Mesothelial cell of epicardium (in vitro differentiated cells): ENCODE measurements around the gene WFDC12. TPM values are rescaled to one million over a fixed set of nuclear protein-coding genes. Genes with fewer than 3 reads are reported as not detected.

Experiments
- DNase-seq, 2 experiments: peaks; one replicate each; pipeline ENCODE4 v3.0.0; 2021; ENCODE audit warnings: low spot score in 2 of 2; ENCODE audit not compliant: unreplicated experiment in 2 of 2
- H3K27ac Mint-ChIP-seq: 2 replicates; pipeline ENCODE4 v1.8.0; 2021; ENCODE audit warnings: mixed read lengths
- H3K27me3 Mint-ChIP-seq: 2 replicates; pipeline ENCODE4 v1.8.0; 2021; ENCODE audit warnings: low read depth, mixed read lengths
- H3K36me3 Mint-ChIP-seq: 2 replicates; pipeline ENCODE4 v1.8.0; 2021; ENCODE audit warnings: mixed read lengths
- H3K4me1 Mint-ChIP-seq: 2 replicates; pipeline ENCODE4 v1.8.0; 2021; ENCODE audit warnings: mixed read lengths
- H3K4me3 Mint-ChIP-seq: 2 replicates; pipeline ENCODE4 v1.8.0; 2021; ENCODE audit warnings: mild to moderate bottlenecking, moderate library complexity, mixed read lengths
- H3K9me3 Mint-ChIP-seq: 2 replicates; pipeline ENCODE4 v1.8.0; 2021; ENCODE audit warnings: mixed read lengths
- total RNA-seq: library from RNA; stranded (reverse); gene quantifications from 3 replicates; pipeline ENCODE4 v1.2.1, GENCODE V29; 2021
- TF ChIP-seq, protein P1 (sequence below): fragments of 200-600 bp; sonication (generic); IDR thresholded peaks from one replicate; pipeline ENCODE4 v1.5.0; 2021; ENCODE audit warnings: antibody characterized with exemption; ENCODE audit not compliant: unreplicated experiment

The WFDC12 gene
- total RNA-seq, 1 donor from 2014 or later: not detected

DNA sequence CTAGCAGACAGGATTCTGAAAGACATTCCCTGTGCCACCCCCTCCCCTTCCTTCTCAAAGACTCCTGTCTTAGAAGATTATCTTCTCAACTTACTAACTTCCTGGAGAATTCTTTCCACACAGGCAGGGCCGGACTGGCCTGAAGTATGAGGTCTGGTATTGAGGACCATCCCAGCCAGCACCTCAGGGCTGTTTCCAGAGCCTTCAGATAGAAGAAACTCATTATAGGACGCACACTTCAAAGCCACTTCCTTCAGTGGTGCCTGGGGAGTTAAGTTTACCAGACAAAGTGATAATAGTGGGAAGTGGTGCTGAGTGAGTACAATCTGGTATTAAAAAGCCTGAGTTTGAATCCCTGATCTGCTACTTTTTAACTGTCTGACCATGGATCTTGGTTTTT is 39.0 kb downstream of the WFDC12 start:
- H3K27me3 Mint-ChIP-seq: no peaks in the 10 kb centered on the region
- DNase-seq: no peak
- TF ChIP-seq, protein P1, sequence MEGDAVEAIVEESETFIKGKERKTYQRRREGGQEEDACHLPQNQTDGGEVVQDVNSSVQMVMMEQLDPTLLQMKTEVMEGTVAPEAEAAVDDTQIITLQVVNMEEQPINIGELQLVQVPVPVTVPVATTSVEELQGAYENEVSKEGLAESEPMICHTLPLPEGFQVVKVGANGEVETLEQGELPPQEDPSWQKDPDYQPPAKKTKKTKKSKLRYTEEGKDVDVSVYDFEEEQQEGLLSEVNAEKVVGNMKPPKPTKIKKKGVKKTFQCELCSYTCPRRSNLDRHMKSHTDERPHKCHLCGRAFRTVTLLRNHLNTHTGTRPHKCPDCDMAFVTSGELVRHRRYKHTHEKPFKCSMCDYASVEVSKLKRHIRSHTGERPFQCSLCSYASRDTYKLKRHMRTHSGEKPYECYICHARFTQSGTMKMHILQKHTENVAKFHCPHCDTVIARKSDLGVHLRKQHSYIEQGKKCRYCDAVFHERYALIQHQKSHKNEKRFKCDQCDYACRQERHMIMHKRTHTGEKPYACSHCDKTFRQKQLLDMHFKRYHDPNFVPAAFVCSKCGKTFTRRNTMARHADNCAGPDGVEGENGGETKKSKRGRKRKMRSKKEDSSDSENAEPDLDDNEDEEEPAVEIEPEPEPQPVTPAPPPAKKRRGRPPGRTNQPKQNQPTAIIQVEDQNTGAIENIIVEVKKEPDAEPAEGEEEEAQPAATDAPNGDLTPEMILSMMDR: no peak
- H3K4me3 Mint-ChIP-seq: no peak overlapping the region
- peaks cover 35% of the 10 kb centered on the region for H3K9me3 Mint-ChIP-seq
- H3K36me3 Mint-ChIP-seq: peaks cover 33% of the 10 kb centered on the region
- H3K4me1 Mint-ChIP-seq: peaks cover 6% of the 10 kb centered on the region
- no peak overlapping the region for H3K27ac Mint-ChIP-seq

DNA sequence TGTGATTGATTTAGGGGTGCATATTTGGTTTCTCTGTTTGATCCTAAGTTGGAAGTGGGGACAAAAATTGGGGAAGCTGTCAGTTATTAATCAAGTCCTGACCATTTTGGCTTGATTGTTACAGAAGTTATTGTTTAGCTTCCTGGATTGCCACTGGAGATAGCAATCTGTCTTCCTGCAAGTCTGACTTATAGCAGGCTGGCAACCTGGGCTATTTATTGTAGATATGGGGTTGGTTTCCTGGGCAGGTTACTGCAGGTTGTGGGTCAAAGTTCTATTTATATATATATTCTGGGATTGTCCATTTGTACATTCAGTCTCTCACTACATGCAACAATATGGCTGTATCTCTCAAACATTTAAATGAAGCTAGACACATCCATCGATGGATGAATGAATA is 41.1 kb downstream of the WFDC12 start:
- H3K4me1 Mint-ChIP-seq: peaks cover 6% of the 10 kb centered on the region
- H3K9me3 Mint-ChIP-seq: peaks cover 35% of the 10 kb centered on the region
- no peak for DNase-seq
- no peak overlapping the region for H3K27ac Mint-ChIP-seq
- peaks cover 38% of the 10 kb centered on the region for H3K36me3 Mint-ChIP-seq
- no peak overlapping the region for H3K4me3 Mint-ChIP-seq
- H3K27me3 Mint-ChIP-seq: no peaks in the 10 kb centered on the region
- TF ChIP-seq, protein P1: no peak

DNA sequence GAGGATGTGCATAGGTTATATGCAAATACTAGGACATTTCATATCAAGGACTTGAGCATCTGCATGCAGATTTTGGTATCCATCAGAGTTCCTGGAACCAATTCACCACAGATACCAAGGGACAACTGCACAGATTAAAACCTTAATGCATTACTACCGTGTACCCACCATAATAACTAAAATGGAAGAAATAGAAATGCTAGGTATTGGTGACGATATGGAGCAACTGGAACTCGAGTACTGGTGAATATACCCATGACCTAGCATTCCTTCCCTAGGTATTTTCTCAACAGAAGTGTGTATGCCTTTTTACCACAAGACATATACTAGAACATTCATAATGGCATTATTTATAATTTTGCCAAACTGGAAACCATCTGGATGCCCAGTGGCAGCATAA is 41.8 kb downstream of the WFDC12 start:
- no peak overlapping the region for H3K27ac Mint-ChIP-seq
- peaks cover 35% of the 10 kb centered on the region for H3K9me3 Mint-ChIP-seq
- peaks cover 38% of the 10 kb centered on the region for H3K36me3 Mint-ChIP-seq
- DNase-seq: no peak
- TF ChIP-seq, protein P1: no peak
- no peaks in the 10 kb centered on the region for H3K4me1 Mint-ChIP-seq
- no peak overlapping the region for H3K4me3 Mint-ChIP-seq
- no peaks in the 10 kb centered on the region for H3K27me3 Mint-ChIP-seq

DNA sequence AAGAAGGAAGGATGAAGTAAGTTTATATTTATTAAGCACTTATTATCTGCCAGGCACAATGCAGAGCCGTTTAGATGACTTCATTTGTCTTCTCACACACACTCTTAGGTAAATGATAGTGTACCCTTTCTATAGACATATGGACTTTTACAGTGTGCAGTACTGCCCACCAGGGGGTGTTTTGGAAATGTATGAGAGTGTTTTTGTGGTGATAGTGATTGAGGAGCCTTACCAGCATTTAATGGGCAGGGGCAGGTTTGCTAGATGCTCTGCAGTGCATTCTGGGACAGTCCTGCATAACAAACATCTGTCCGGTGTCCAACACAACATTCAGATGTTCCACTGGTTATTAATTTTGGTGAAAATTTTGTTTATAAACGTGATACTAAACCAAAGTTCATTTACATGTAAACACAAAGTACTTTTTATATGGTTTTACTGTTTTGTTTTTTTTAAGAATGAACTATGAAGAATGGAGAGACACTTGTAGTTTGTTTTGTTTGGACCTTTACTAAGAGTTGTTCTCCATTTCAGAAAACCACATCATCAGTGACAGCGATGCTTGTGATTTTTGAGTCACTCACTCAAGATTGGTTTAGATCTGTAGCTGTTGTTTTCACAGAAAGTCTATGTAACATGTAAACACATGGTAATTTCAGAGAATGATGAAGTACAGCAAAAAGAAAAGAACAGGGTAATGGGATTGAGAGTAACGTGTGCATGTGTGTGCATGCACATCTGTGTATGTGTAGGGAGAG is 43.2 kb downstream of the WFDC12 start:
- Mint-ChIP-seq H3K9me3 (peaks cover 29% of the 10 kb centered on the region), H3K36me3 (peaks cover 42% of the 10 kb centered on the region), H3K27me3 (no peaks in the 10 kb centered on the region), H3K4me1 (no peaks in the 10 kb centered on the region), H3K4me3 (no peak overlapping the region), H3K27ac (no peak overlapping the region)
- no peak for DNase-seq
- TF ChIP-seq, protein P1: no peak

DNA sequence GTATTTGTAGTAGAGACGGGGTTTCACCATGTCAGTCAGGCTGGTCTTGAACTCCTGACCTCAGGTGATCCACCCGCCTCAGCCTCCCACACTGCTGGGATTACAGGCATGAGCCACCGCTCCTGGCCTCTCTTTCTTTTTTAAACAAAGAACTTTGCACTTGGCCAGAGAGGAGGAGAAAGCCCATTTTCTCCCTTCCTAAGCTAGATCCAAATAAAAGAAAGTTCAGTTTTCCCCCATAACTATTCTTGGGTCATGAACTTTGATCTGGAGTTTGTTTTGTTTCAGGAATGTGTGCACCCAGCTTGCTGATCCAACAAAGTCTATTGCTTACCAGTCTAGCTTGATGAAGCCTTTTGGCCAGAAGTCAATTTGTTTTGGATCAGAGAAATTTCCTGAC is 46.7 kb downstream of the WFDC12 start:
- no peaks in the 10 kb centered on the region for H3K4me1 Mint-ChIP-seq
- H3K27me3 Mint-ChIP-seq: no peaks in the 10 kb centered on the region
- H3K27ac Mint-ChIP-seq: no peak overlapping the region
- H3K4me3 Mint-ChIP-seq: no peak overlapping the region
- no peak for DNase-seq
- H3K9me3 Mint-ChIP-seq: peaks cover 8% of the 10 kb centered on the region
- peaks cover 36% of the 10 kb centered on the region for H3K36me3 Mint-ChIP-seq
- TF ChIP-seq, protein P1: no peak

Other genes with a start within 250 kb of the WFDC12 start
- gene YWHAB, start 238.8 kb downstream of the WFDC12 start, total RNA-seq: 113 to 116 TPM (median 114 TPM) in 3 replicates
- gene PABPC1L, start 214.4 kb downstream of the WFDC12 start, total RNA-seq: 131 to 135 TPM (median 135 TPM) in 3 replicates
- gene TOMM34, start 164.1 kb downstream of the WFDC12 start, total RNA-seq: 43.7 to 47.3 TPM (median 45.6 TPM) in 3 replicates
- 29.9 to 31.7 TPM (median 31.3 TPM) in 3 replicates for gene STK4, start 158.0 kb downstream of the WFDC12 start, total RNA-seq
- 0.09 TPM in 1 of 3 replicates, not detected in the others for gene KCNS1, start 23.3 kb downstream of the WFDC12 start, total RNA-seq
- gene WFDC5, start 9.3 kb downstream of the WFDC12 start, total RNA-seq: not detected in 3 replicates
- gene PI3, start 50.4 kb upstream of the WFDC12 start, total RNA-seq: not detected in 3 replicates
- gene SEMG1, start 82.6 kb upstream of the WFDC12 start, total RNA-seq: not detected in 3 replicates
- not detected in 3 replicates for gene SEMG2, start 96.9 kb upstream of the WFDC12 start, total RNA-seq
- not detected in 3 replicates for gene SLPI, start 130.1 kb upstream of the WFDC12 start, total RNA-seq
- not detected in 3 replicates for gene RBPJL, start 182.4 kb upstream of the WFDC12 start, total RNA-seq
- 0.11 TPM in 1 of 3 replicates, not detected in the others for gene MATN4, start 183.8 kb upstream of the WFDC12 start, total RNA-seq
- 44.3 to 46.7 TPM (median 46.7 TPM) in 3 replicates for gene SDC4, start 224.0 kb upstream of the WFDC12 start, total RNA-seq
- gene SYS1, start 238.7 kb upstream of the WFDC12 start, total RNA-seq: 25.6 to 27.2 TPM (median 26.7 TPM) in 3 replicates